Urothelium cell line (cell line): ENCODE measurements around the gene TMEM161A.
"Not testable (repeated sequence)": the region's sequence is repeated elsewhere in the genome, so short reads cannot be mapped to it uniquely, and the experiment has no call there.

Experiments
- DNase-seq: peaks from one replicate; pipeline ENCODE4 v3.0.0; 2011; ENCODE audit warnings: low spot score, mixed read lengths
- FAIRE-seq: peaks from 2 replicates; lab custom pipeline; 2011; peaks lifted over from hg19 to GRCh38; lab: Jason Lieb, UNC

TMEM161A gene

GRCh38 chr19:19138109-19138981 is at the start of gene TMEM161A:
Gene TMEM161A (minus strand): TSS chr19:19138478. CDS start chr19:19138428, 50 bp downstream.
- FAIRE-seq (no peak), DNase-seq (peak; percentile 98)

DNA sequence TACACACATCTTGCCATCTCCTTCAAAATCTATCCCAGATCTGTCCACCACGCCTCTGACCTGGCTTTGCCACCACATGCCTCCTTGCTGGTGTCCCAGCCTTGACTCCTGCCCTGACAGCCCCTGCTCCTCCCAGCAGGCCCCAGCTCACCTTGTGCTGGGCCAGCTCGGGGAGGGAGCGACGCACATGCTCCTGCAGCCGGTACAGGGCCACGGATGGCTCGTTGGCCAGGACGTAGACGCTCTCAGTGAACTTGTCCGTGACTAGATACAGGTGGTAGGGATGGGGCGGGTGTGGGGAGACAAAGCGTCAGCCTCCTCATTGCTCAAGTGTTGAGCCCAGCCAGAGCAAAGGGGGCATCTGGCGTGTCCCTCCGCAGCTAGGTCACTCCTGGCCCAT is 48.5 kb upstream of the TMEM161A start:
- no peak for FAIRE-seq
- no peak for DNase-seq

GRCh38 chr19:19185853-19186740 is 47.8 kb upstream of the TMEM161A start:
- DNase-seq (peak; percentile 27), FAIRE-seq (no peak)

GRCh38 chr19:19181488-19181998 is 43.3 kb upstream of the TMEM161A start:
- FAIRE-seq (no peak), DNase-seq (no peak)

DNA sequence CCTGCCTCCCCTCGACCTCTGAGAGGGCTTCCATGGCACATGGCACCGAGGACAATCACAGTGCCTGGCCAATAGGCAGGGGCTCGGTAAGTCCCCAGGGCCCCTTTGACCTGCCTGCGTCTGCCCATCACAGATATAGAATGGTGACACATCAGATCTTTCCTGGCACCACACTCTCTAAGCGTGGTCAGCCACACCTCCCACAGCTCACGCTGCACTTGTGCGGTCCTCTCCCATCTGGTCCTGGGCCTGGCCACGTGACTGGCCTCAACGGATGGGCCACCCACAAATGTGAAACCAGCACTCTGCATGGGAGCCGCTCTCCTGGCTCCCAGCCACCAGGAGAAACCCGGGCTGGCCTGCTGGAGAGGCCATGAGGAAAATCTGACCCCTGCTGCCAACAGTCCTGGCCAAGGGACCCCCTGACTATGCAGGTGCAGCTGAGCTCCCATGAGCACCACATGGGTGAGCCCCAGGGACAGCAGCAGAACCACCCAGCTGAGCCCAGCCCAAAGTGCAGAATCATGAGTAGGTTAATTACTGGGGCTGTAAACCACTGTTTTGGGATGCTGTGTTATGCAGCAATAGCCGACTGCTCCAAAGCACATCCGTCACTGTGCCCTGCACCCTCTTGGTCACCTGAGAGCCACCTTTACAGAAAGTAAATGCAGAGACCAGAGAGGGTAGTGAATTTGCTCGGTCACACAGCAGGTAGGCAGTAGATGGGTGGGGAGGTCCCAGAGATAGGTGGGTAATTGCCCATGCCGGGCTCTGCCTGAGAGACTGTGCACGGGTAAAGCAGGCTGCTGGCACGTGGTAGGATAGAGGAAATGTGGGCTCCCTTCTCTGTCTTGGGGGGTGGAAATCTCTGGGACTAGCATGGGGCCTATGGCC is 41.5 kb upstream of the TMEM161A start:
- no peak for FAIRE-seq

GRCh38 chr19:19176950-19177349 is 38.7 kb upstream of the TMEM161A start:
- DNase-seq (no peak), FAIRE-seq (no peak)

More for the DNA sequence above, 41.5 kb upstream of the TMEM161A start:
- no peak for DNase-seq

DNA sequence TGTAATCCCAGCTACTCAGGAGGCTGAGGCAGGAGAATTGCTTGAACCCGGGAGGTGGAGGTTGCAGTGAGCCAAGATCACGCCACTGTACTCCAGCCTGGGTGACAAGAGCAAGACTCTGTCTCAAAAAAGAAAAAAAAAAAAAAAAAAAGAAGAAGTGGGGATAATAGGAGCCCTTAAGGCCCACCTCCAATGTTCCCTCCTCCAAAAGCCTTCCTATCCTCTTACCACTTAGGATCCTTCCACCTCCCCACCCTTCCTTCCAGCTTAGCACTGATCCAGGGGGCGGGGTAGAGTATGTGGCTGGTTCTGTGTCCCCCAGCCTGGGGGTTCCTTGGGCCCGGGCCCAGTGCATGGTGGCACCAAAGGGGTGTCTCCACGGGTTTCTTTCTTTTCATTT is 35.0 kb upstream of the TMEM161A start:
- not testable (repeated sequence) for FAIRE-seq, DNase-seq

- FAIRE-seq (no peak), DNase-seq (no peak)
Observed at GRCh38 chr19:19171821-19172532, 33.7 kb upstream of the TMEM161A start.

DNA sequence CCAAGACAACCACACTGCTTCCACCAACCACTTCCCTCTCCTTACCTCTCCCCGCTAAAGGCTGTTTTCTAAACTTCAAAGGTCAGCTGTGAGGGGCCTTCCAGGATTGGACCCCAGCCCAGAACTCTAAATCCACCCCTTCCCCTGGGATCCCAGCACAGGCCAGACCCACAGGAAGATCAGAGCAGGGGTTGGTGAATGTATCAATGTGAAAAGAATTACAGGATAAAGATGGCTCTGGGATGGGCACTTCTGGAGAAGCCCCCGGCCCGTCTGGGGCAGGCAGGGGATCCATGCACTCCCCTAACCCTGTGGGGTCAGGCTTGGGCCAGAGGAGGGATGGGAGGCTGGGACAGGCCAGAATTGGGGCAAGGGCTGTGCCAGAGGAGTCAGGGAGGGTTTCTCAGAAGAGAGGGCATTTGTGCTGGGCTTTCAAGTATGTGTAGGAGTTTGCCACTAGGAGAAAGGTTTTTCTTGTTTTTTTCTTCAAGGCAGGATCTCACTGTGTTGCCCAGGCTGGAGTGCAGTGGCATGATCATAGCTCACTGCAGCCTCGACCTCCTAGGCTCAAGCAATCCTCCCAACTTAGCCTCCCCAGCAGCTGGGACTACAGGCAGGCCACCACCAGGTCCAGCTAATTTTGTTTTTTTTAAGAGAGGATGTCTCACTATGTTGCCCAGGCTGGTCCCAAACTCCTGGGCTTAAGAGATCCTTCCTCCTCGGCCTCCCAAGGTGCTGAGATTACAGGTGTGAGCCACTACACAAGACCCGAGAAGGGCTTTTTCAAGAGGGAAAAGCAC is 32.8 kb upstream of the TMEM161A start:
- no peak for DNase-seq
- no peak for FAIRE-seq

GRCh38 chr19:19170053-19170872 is 32.0 kb upstream of the TMEM161A start, which contains the start of gene MEF2B:
Gene MEF2B (minus strand): TSS chr19:19170263. CDS start chr19:19150735, 19,528 bp downstream.
- FAIRE-seq, result no peak
- DNase-seq, result no peak

GRCh38 chr19:19169236-19170052 is 31.2 kb upstream of the TMEM161A start:
- no peak for FAIRE-seq
- no peak for DNase-seq

GRCh38 chr19:19167612-19168011 is 29.3 kb upstream of the TMEM161A start:
- FAIRE-seq, result no peak

GRCh38 chr19:19165396-19165795 is 27.1 kb upstream of the TMEM161A start:
- no peak for DNase-seq
- FAIRE-seq, result no peak

More at GRCh38 chr19:19167612-19168011, 29.3 kb upstream of the TMEM161A start:
- DNase-seq, result no peak

DNA sequence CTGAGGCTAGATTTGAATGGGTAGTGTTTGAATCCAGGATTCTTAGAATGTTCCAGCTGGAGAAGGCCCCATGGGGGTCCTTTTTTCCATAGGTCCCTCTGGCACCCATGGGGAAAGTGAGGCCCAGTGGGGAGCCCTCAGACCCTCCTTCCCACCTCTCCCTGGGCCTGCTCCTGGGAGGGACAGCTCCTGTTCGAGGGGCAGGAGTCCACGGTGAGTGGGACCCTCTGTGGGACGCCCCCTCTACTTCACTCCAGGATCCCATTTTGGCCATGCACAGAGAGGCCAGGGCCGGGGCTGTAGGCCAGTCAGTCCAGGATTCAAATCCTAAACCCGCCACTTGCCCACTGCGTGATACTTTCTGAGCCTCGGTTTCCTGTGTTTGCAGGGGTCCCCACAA is 24.2 kb upstream of the TMEM161A start:
- DNase-seq (no peak), FAIRE-seq (no peak)

GRCh38 chr19:19160461-19161035 is 22.3 kb upstream of the TMEM161A start:
- no peak for DNase-seq
- no peak for FAIRE-seq

DNA sequence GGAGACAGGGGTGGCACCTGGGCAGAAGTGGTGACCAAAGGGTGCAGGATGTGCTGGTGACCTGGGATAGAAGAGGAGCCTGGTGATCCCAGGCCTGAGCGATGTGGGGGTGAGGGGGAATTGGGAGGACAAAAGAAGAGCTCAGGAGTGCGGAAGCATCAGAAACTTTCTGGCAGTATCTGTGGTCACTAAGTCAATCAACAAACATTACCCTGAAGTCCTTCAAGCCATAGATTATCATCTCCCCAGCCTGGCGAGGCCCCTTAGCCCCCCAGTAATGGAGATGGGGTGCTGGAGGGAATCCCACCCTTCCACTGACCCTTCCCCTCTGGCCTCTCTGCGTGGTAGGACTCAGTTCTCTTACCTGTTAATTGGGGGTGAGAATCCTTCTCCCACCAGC is 21.3 kb upstream of the TMEM161A start:
- FAIRE-seq, result no peak
- DNase-seq, result no peak

GRCh38 chr19:19157808-19158207 is 19.5 kb upstream of the TMEM161A start:
- no peak for FAIRE-seq
- DNase-seq, result no peak
